Putamen (tissue), 1 donor: Measurements from ENCODE around the gene NRIP2.

ENCODE experiments used
- DNase-seq: peaks from one replicate; pipeline ENCODE4 v3.0.0-alpha.2; 2016; ENCODE audit warnings: low spot score

The NRIP2 gene

GRCh38 chr12:2804393-2805142 is 30.3 kb downstream of the NRIP2 start:
- DNase-seq, result no peak

- no peak for DNase-seq
Observed at GRCh38 chr12:2803635-2804392, 31.0 kb downstream of the NRIP2 start.

DNA sequence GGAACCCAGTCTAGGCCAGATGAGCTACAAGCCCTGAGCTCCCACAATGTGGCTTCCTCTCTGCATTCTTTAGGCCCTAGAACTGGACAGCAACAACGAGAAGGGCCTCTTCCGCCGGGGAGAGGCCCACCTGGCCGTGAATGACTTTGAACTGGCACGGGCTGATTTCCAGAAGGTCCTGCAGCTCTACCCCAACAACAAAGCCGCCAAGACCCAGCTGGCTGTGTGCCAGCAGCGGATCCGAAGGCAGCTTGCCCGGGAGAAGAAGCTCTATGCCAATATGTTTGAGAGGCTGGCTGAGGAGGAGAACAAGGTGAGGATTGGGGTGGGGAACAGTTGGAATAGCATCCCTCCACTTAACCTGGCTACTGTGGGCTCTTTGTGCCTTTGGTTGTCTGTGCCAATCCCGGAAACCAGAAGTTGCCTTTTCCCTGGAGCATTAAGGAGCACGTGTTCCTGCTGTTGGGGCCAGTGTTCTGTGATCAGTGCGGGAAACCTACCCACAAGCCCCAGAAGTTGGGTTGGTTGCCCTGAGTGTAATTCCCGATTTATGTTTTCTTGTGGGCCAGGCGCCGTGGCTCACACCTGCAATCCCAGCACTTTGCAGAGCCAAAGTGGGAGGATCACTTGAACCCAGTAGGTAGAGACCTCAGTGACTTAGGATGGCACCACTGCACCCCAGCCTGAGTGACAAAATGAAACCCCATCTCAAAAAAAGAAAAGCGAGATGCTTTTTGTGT is 33.6 kb downstream of the NRIP2 start:
- no peak for DNase-seq

- DNase-seq, result no peak
Observed at GRCh38 chr12:2800046-2800570, 34.7 kb downstream of the NRIP2 start.

DNA sequence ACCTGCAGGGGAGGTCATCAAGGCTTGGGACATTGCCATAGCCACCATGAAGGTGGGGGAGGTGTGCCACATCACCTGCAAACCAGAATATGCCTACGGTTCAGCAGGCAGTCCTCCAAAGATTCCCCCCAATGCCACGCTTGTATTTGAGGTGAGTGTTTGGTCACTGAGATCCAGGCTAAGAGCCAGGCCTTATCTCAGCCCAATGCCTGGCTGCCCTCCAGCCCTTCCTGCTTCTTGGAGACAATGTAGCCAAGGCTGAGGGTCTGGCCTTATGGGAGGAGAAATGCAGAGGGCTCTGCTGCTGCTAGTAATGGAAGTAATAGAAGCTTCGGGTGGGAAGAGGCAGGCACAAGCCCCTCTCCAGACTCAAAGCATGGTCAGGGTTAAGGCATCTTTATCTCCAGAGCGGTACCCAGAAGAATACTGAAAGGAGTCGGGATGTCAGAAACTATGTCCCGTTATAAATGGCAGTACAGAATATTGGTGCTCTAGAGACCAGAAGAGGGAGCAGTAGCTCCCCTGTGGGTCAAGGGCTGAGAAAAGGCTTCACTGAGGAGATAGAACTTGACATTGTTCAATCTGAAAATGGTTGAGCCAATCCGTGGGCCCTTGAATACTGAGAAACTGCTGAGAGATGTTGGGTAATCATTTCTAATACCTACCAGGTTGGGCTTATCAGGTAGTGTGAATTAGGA is 37.0 kb downstream of the NRIP2 start:
- DNase-seq, result no peak

GRCh38 chr12:2796187-2796666 is 38.6 kb downstream of the NRIP2 start:
- DNase-seq, result no peak

DNA sequence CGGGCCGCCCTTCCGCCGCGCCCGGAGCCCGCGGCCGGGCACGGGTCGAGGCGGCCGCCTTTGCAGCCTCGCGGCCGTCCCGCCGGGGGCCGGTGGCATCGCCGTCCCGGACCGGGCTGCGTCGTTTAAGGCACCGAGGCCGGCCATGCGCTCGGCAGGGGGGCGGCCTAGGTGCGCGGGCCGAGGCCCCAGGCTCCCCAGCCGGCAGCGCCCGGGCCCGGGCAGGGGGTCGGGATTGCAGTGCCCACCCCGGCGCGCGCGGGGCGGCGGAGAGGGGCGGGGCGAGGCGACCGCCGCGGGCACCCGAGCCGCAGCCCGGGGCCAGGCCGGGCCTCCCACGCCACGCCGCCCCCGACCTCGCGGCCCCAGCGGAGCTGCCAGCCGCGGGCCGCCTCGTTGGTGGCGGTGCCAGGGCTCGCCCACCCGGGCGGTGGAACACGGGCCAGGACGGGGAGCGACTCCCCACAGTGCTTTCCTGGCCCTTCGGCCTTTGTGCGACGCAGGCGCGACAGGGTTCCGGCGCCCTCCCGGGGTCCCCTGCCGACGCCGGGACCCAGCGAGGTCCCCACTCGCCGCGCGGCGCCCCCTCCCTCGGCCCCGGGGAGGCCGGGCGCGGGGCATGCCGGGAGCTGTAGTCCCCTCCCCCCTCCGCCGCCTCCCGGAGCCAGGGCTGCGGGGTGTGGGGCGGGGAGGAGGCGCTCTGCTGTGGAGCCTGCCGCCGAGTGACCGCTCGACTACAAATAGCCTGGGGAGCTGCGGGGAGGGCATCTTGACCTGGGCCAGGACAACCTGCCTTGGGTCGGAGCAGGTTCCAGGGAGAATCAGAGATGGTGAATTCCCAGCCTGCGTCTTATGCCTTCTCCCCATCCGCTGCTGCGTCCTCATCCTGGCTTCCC is 39.3 kb downstream of the NRIP2 start:
- DNase-seq, result peak; percentile 87

DNA sequence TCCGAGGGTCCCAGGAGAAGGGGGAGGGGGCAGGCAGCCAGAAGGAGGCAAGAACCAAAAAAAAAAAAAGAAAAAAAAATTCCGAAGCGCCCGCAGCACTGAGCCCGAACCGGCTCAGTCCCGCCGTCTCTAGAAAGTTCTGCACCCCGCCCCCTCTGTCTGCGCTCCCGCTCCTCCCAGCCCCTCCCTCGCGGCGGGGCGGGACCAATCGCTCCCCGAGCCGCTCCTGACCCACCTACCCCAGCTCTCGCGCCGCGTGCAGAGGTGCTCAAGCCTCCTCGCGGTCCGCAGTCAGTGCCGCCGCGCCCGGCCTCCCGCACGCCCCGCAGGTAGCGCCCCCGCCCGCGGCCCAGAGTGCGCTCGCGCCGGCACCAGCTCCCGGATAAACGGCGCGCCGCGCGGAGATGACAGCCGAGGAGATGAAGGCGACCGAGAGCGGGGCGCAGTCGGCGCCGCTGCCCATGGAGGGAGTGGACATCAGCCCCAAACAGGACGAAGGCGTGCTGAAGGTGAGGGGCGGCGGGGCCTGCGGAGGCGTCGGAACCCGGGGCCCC is 40.0 kb downstream of the NRIP2 start, which contains the start of gene FKBP4:
FKBP4 (plus strand) TSS at position 235 of the 554 bp plus-strand sequence; CDS start at position 405, 170 bp downstream.
- peak; percentile 95 for DNase-seq

GRCh38 chr12:2794191-2794735 is 40.6 kb downstream of the NRIP2 start:
- DNase-seq, result peak; percentile 73

- no peak for DNase-seq
Observed at GRCh38 chr12:2793561-2793960, 41.3 kb downstream of the NRIP2 start.

DNA sequence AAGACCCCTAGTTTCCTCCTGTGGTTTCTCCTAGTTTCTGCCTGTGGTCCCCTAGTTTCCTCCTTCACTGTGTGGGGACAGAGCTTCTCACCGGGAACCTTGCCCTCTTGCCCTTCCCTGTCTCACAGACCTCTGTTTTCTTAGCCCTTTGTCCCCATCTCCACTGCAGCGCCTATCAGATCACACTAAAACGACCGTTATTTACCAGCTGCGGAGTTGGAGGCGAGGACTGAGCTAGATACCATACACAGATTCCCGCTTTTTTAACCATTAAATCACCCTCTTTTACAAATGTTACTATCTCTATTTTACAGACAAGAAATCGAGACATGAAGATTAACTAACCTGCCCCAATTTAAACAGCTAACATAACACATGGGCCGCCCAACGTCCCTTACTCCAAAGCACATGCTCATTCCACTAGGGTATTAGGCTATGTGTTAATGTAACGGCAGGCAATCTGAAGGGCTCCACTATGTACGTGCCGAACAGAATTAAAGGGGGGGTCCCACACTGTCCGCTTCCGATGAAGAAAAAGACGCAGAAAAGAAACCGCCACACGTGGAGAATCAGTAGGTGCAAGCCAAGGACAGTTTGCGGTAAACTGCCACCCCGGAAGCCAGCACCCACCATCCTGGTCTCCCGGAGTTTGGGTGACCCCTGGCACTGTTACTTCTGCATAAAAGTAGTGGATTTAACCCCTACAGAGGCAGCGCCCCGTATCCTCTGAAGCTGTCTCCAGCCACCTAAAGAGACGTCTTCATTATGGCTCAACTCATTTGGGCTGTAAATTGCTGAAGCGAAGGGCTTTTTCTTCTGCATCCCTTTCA is 41.9 kb downstream of the NRIP2 start:
- no peak for DNase-seq

DNA sequence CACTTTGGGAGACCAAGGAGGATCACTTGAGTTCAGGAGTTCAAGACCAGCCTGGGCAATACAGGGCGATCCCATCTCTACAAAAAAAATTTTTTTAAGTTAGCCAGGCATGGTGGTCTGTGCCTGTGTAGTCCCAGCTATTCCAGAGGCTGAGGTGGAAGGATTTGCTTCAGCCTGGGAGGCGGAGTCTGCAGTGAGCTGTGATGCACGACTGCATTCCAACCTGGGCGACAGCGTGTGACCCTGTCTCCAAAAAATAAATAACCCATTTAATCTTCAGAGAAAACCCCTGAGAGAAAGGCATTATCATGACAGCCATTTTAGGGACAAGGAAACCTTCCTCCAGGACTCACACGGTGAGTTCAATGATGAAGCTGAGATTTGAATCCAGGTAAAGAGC is 43.7 kb downstream of the NRIP2 start:
- no peak for DNase-seq

- no peak for DNase-seq
Observed at GRCh38 chr12:2785017-2785416, 49.8 kb downstream of the NRIP2 start.

DNA sequence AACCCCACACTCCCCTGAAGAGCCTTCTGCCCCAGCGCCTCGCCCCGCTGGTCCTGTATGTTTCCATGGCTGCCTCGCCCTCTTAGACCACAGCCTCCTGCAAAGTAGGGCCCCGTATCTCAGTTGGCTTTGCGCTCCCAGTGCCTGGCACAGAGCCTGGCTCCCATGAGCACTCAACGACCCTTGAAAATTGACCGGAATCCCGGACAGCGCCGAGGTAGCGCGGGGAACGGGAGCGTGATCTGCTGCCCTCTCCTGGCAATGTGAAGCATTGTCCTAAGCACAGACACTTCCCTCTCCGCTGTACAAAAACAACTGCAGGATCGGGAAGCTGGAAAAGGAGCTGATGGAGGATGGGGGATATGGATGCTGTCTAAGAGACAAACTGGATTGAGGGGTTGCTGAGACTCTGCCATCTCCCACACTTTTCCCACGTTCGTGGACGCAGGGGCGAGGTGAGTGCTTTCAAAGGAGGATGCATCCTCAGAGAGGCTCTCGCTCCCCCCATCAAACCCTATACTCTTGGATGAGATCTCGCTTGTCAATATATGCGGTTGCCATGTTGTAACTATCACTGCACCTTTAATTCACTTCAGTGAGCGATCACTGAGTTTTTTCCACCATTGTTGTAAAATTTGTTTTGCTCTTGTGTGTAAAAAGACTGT is 50.8 kb downstream of the NRIP2 start:
- DNase-seq, result peak; percentile 68

DNA sequence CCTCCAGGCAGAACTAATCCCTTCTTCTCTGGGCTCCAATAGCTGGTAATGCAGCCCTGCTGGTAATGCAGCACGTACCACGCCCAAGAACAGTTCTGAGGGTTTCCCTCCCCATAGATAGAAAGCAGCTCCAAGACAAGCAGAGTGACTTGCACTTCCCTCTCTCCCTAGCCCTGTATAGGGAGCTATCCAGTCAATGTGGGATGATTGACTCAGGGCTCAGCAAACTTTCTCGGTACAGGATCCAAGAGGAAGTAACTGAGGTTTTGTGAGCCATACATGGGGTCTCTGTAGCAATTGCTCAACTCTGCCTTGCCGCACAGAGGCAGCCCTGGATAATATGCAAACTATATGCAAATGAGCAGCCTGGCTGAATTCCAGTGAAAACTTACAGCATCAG is 55.6 kb downstream of the NRIP2 start:
- DNase-seq, result no peak

DNA sequence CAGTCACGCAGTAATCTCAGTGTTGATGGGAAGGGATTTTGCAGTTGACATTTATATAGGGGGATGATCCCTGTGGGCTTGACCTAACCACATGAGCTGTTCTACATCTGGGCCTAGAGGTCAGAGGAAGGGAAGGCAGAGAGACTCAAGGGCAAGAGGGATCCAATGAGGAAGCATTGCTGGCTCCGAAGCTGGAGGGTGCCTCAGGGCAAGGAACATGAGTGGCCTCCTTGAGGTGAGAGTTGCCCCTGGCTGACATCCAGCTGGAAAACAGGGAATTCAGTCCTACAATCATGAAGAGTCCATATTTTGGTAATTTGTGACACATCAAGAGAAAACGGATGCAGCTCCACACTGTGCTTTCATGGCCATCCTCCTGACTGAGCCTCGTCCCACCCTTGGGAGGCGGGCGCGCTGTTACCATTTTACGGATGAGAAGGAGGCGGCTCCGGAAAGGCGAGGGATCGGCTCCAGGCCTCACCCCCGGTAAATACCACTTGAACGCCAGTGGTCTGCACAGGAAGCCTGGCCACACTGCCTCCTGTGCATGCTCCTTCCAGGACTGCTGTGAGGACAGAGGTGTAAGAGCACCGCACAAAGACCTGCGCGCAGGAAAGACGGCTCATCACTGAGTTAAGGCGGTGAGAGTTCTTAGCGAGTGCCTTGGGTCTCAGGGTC is 58.6 kb downstream of the NRIP2 start:
- no peak for DNase-seq

GRCh38 chr12:2775431-2775830 is 59.4 kb downstream of the NRIP2 start:
- DNase-seq, result no peak
